SK-N-SH (cell line): ENCODE data around the gene SREBF2.

Experiments
- CTCF ChIP-seq: fragments of 200-600 bp; sonication (generic); IDR thresholded peaks from 2 replicates; pipeline ENCODE4 v1.6.1; 2017; ENCODE audit warnings: antibody characterized with exemption, mild to moderate bottlenecking, moderate library complexity
- POLR2AphosphoS5 ChIP-seq: IDR thresholded peaks from 2 replicates; pipeline ENCODE4 v1.6.1; 2012; ENCODE audit warnings: low read depth, low read length
- SMC3 ChIP-seq: IDR thresholded peaks from 2 replicates; pipeline ENCODE4 v1.6.1; 2012; ENCODE audit warnings: low read depth, low read length, improper control_type of control experiment
- YY1 ChIP-seq: IDR thresholded peaks from 2 replicates; pipeline ENCODE4 v1.4.0; 2012; ENCODE audit warnings: low read depth, mild to moderate bottlenecking

GRCh38 chr22:41948142-41948541 lies 115.2 kb downstream of the SREBF2 start:
- TF ChIP-seq YY1 (no peak), SMC3 (no peak), POLR2AphosphoS5 (no peak), CTCF (no peak)
